Right atrium auricular region (tissue), 2 donors: ENCODE data around the gene NDUFS6. TPM values are rescaled to one million over a fixed set of nuclear protein-coding genes. Genes with fewer than 3 reads are reported as not detected.

Source experiments
- DNase-seq: peaks from one replicate; pipeline ENCODE4 v3.0.0-alpha.2; 2019; ENCODE audit warnings: low spot score
- H3K27ac ChIP-seq, 2 donors: fragments of 200-600 bp; sonication (generic); 1 replicate in 1 of 2; 2 replicates in 1 of 2; pipeline ENCODE4 v1.5.1; 2016 to 2019
- H3K27me3 ChIP-seq, 2 donors: fragments of 200-600 bp; sonication (generic); one replicate each; pipeline versions ENCODE4 v1.5.1 to v1.6.0; 2017 to 2019
- H3K36me3 ChIP-seq: fragments of 200-600 bp; sonication (generic); one replicate; pipeline ENCODE4 v1.5.1; 2016
- H3K4me1 ChIP-seq, 2 donors: fragments of 200-600 bp; sonication (generic); one replicate each; pipeline versions ENCODE4 v1.5.1 to v1.6.0; 2017 to 2019
- H3K4me3 ChIP-seq, 2 donors: fragments of 200-600 bp; sonication (generic); 1 replicate in 1 of 2; 2 replicates in 1 of 2; pipeline ENCODE4 v1.5.1; 2017 to 2019; ENCODE audit warnings: mild to moderate bottlenecking in 1 of 2, moderate library complexity in 1 of 2
- H3K9me3 ChIP-seq, 2 donors: fragments of 200-600 bp; sonication (generic); one replicate each; pipeline ENCODE4 v1.5.1; 2019
- CTCF ChIP-seq, 2 donors: fragments of 200-600 bp; sonication (generic); IDR thresholded peaks; one replicate each; pipeline ENCODE4 v1.5.1; 2019; ENCODE audit warnings: antibody characterized with exemption in 2 of 2
- total RNA-seq, 2 donors: library from RNA; depleted of rRNA; stranded (reverse); fragments of >200 nt; gene quantifications; one replicate each; pipeline ENCODE4 v1.1.0, GENCODE V29; 2016

Gene NDUFS6
- total RNA-seq, 2 donors from 2014 or later, result 130 to 135 TPM

DNA sequence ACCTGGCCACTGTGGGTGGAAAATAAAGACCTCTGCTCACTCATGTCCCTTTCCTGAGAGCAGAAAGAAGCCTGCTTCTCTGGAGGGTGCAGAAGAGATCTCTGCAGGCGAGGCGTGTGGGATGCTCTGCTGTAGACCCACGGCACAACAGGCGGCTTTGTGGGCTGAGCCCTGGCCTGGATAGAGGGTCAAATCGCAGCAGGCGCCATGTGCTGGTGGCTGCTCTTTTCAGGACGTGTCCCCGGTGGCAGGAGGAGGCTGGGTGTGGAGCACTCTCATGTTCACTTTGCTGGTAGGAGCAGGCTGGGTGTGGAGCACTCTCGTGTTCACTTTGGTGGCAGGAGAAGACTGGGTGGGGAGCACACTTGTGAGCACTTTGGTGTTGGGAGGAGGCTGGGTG is 46.4 kb downstream of the NDUFS6 start:
- no peak for DNase-seq
- no peak for TF ChIP-seq CTCF (IDR thresholded peaks at IDR 0.05)
- Histone ChIP-seq H3K36me3 (no peaks in the 10 kb centered on the region), H3K4me3 (no peak overlapping the region), H3K9me3 (no peaks in the 10 kb centered on the region), H3K4me1 (no peaks in the 10 kb centered on the region), H3K27me3 (no peaks in the 10 kb centered on the region), H3K27ac (no peak overlapping the region)

DNA sequence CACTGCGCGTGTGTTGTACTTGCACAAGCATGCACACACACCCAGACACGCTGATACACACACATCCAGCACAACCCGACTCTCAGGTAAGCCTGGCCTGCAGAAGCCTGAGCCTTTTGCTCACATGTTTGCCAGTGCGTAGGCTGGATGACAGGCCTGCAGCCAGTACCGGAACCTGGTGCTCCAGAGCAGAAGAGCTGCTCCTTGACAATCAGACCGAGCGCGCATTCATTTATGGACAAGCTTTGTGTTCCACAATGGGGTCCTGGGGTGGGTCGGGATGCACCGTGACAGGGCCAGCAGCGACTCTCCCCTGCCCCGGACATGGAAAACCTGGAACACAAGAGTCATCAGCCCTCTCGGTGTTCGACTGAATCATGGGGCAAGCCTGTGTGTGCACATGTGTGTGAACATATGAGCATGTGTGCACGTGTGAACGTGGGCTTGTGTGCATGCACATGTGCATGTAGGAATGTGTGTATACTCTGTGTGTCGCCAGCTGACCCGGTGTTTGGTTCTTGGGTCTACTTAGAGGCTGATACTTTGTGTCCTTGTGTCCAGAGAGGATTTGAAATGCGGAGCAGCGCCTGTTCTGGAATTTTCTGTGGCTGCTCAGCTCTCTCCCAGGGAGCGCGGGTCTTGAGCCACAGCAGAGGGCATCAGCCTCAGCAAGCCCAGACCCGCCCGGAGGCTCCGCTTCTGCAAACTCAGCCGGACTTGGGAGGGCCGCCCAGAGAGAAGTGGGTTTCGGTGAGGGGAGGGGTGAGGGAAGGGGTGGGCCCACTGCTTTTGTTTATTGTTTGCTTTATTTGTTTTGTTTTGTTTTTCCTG is 49.3 kb downstream of the NDUFS6 start:
- no peak overlapping the region for H3K4me3 ChIP-seq
- no peaks in the 10 kb centered on the region for H3K4me1 ChIP-seq
- TF ChIP-seq CTCF (IDR thresholded peaks at IDR 0.05), result no peak
- H3K36me3 ChIP-seq, result no peaks in the 10 kb centered on the region
- no peaks in the 10 kb centered on the region for H3K9me3 ChIP-seq
- DNase-seq, result no peak
- H3K27ac ChIP-seq, result no peak overlapping the region
- no peaks in the 10 kb centered on the region for H3K27me3 ChIP-seq

GRCh38 chr5:1851290-1851934 is 50.2 kb downstream of the NDUFS6 start:
- Histone ChIP-seq H3K9me3 (no peaks in the 10 kb centered on the region), H3K27ac (no peak overlapping the region), H3K4me3 (no peak overlapping the region), H3K27me3 (no peaks in the 10 kb centered on the region), H3K4me1 (no peaks in the 10 kb centered on the region), H3K36me3 (no peaks in the 10 kb centered on the region)
- no peak for TF ChIP-seq CTCF (IDR thresholded peaks at IDR 0.05)
- no peak for DNase-seq

GRCh38 chr5:1852324-1852947 is 51.2 kb downstream of the NDUFS6 start:
- Histone ChIP-seq H3K27ac (no peak overlapping the region), H3K9me3 (no peaks in the 10 kb centered on the region), H3K4me3 (no peak overlapping the region), H3K36me3 (no peaks in the 10 kb centered on the region), H3K27me3 (peaks cover 0 to 4% of the 10 kb centered on the region in 2 donors), H3K4me1 (no peaks in the 10 kb centered on the region)
- DNase-seq, result no peak
- no peak for TF ChIP-seq CTCF (IDR thresholded peaks at IDR 0.05)

GRCh38 chr5:1853531-1853930 is 52.3 kb downstream of the NDUFS6 start:
- H3K4me3 ChIP-seq, result no peak overlapping the region
- H3K4me1 ChIP-seq, result no peaks in the 10 kb centered on the region
- no peaks in the 10 kb centered on the region for H3K9me3 ChIP-seq
- H3K36me3 ChIP-seq, result no peaks in the 10 kb centered on the region
- TF ChIP-seq CTCF (IDR thresholded peaks at IDR 0.05), result no peak
- DNase-seq, result no peak
- H3K27ac ChIP-seq, result no peak overlapping the region
- H3K27me3 ChIP-seq, result peaks cover 0 to 4% of the 10 kb centered on the region in 2 donors
